ENCODE data around the gene KIF26A.

Gene KIF26A

DNA sequence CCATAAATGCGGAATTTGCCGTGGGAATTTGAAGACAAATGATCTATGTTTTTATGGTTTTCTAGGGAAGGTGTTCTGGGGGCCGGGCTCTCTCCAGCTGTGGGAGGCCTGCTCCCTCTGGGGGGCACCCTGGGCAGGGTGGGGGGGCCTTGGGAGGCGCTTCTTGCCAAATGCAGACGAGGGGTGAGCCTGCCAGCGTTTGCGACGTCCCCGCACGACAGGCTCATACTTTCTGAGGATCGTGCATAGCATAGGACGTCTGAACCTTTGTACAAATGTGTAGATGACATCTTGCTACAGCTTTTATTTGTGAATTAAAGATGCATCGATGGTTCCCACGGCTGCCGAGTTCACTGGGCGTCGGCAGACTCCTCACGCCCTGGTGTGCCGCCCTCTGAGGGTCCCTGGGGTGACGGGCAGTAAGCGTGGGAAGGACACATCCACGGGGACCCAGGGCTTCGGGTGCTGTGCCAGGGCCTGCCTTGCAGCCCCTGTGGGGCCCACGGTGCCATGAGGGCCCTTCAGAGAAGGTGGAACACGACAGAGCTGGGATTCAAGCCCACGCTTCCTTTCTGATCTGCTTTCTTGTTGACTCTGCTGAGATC, 42.3 kb downstream of the KIF26A start:
- TF ChIP-seq, protein P1, sequence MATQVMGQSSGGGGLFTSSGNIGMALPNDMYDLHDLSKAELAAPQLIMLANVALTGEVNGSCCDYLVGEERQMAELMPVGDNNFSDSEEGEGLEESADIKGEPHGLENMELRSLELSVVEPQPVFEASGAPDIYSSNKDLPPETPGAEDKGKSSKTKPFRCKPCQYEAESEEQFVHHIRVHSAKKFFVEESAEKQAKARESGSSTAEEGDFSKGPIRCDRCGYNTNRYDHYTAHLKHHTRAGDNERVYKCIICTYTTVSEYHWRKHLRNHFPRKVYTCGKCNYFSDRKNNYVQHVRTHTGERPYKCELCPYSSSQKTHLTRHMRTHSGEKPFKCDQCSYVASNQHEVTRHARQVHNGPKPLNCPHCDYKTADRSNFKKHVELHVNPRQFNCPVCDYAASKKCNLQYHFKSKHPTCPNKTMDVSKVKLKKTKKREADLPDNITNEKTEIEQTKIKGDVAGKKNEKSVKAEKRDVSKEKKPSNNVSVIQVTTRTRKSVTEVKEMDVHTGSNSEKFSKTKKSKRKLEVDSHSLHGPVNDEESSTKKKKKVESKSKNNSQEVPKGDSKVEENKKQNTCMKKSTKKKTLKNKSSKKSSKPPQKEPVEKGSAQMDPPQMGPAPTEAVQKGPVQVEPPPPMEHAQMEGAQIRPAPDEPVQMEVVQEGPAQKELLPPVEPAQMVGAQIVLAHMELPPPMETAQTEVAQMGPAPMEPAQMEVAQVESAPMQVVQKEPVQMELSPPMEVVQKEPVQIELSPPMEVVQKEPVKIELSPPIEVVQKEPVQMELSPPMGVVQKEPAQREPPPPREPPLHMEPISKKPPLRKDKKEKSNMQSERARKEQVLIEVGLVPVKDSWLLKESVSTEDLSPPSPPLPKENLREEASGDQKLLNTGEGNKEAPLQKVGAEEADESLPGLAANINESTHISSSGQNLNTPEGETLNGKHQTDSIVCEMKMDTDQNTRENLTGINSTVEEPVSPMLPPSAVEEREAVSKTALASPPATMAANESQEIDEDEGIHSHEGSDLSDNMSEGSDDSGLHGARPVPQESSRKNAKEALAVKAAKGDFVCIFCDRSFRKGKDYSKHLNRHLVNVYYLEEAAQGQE (IDR thresholded peaks at IDR 0.05; ENCODE audit: low read depth) = no peak
- no peak for TF ChIP-seq EP300 (IDR thresholded peaks at IDR 0.05; ENCODE audit: borderline replicate concordance)
- TF ChIP-seq, protein P2, sequence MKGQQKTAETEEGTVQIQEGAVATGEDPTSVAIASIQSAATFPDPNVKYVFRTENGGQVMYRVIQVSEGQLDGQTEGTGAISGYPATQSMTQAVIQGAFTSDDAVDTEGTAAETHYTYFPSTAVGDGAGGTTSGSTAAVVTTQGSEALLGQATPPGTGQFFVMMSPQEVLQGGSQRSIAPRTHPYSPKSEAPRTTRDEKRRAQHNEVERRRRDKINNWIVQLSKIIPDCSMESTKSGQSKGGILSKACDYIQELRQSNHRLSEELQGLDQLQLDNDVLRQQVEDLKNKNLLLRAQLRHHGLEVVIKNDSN (IDR thresholded peaks at IDR 0.05) = no peak
- no peak for TF ChIP-seq FOXM1 (IDR thresholded peaks at IDR 0.05; ENCODE audit: borderline replicate concordance, low read depth)
- no peak for TF ChIP-seq YY1 (IDR thresholded peaks at IDR 0.05; ENCODE audit: low read depth)
- no peak for TF ChIP-seq TEAD4 (IDR thresholded peaks at IDR 0.05)
- no peak for TF ChIP-seq RAD21 (IDR thresholded peaks at IDR 0.05; ENCODE audit: low read depth)
- no peak for TF ChIP-seq EGR1 (IDR thresholded peaks at IDR 0.05)
- TF ChIP-seq ZBTB7A (IDR thresholded peaks at IDR 0.05; ENCODE audit: low read depth) = no peak
- no peak for TF ChIP-seq TAF1 (IDR thresholded peaks at IDR 0.05; ENCODE audit: low read depth)
- no peak for TF ChIP-seq NFIC (IDR thresholded peaks at IDR 0.05)
- no peak for TF ChIP-seq CREB1 (IDR thresholded peaks at IDR 0.05; ENCODE audit: low read depth)
- TF ChIP-seq TCF12 (IDR thresholded peaks at IDR 0.05; ENCODE audit: low read depth) = no peak
- TF ChIP-seq, protein P3, sequence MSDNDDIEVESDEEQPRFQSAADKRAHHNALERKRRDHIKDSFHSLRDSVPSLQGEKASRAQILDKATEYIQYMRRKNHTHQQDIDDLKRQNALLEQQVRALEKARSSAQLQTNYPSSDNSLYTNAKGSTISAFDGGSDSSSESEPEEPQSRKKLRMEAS (IDR thresholded peaks at IDR 0.05) = no peak
- TF ChIP-seq CEBPB (IDR thresholded peaks at IDR 0.05) = no peak

DNA sequence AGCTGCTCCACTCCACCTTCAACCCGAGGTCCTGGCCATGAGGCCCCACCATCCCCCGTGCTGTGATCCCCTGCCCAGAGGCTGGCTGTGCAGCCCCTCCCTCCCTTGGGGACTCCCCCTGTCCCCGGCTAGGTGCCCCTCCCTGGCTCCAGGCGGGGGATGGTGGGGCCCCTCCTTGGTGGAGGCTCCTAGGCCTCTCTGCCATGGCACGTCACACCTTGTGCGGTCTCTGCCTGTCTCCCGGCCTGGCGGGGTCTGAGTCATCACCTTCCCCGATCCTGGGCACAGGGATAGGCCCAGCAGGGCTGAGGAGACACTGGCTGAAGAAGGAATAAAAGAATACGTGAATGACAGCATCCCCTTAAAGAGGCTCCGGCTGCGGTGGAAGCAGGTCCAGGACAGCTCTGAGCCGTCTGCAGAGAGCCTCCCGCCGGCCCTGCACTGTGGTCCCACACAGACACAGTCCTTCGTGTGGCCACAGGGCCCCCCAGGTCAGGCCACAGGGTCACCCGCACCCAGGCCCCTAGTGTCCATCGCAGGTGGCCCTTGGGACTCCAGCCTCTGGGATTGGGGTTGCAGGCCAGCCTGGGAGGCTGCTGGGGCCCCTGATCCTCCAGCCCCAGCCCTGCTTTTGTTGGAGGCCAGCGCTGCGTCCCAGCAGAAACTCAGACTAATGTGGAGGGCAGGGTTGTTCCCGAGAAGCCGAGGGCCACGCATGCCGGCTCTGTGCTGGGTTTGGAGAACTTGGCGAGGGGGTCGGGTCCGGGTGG, 43.6 kb downstream of the KIF26A start:
- no peak for TF ChIP-seq RAD21 (IDR thresholded peaks at IDR 0.05; ENCODE audit: low read depth)
- TF ChIP-seq ZBTB7A (IDR thresholded peaks at IDR 0.05; ENCODE audit: low read depth) = no peak
- no peak for TF ChIP-seq YY1 (IDR thresholded peaks at IDR 0.05; ENCODE audit: low read depth)
- TF ChIP-seq NFIC (IDR thresholded peaks at IDR 0.05) = no peak
- no peak for TF ChIP-seq TCF12 (IDR thresholded peaks at IDR 0.05; ENCODE audit: low read depth)
- TF ChIP-seq CREB1 (IDR thresholded peaks at IDR 0.05; ENCODE audit: low read depth) = no peak
- TF ChIP-seq EGR1 (IDR thresholded peaks at IDR 0.05) = no peak
- no peak for TF ChIP-seq TAF1 (IDR thresholded peaks at IDR 0.05; ENCODE audit: low read depth)
- no peak for TF ChIP-seq EP300 (IDR thresholded peaks at IDR 0.05; ENCODE audit: borderline replicate concordance)

DNA sequence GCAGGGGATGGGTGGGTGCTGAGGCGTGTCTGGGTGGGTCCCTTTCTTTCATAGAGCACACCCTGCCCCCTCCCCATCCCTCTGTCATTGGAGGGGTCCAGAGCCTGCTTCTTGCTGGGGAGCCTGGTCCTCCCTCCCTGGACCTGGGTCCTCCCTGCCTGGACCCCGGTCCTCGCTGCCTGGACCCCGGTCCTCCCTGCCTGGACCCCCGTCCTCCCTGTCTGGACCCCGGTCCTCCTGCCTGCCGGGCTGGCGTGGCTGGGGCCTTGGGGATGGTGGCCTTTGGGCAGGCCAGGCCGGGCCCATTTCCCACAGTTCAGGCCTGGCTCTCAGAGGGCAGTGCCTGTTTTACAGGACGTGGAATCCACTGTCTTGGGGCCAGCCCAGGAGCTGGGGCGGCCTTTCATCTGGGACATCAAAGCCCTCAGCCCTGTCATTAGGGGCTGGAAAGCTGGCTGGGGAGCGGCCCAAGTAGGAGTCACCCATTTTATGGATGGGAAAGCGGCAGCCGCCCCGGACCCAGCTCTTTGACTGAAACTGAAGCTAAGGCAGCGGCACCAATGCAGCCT, 44.6 kb downstream of the KIF26A start:
- TF ChIP-seq CEBPB (IDR thresholded peaks at IDR 0.05) (no peak), RAD21 (IDR thresholded peaks at IDR 0.05; ENCODE audit: low read depth) (no peak)

DNA sequence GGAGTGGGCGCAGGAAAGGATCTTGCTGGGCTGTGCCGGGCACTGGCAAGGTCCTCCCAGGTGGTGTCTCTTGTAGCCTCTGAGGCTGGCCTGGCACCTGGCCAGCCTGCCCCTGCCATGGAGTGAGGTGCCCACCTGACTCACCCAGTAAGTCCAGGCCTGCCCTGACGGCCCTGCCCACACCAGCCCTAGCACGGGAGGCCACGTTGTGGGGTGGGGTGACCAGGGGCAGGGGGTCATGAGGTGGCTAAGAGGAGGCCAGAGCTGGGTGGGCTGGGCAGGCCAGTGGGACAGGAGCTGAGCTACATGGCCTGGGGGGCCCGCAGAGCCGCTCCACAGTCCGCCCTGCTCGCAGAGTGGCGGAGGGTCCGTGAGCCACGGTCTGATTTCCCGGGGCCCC, 45.4 kb downstream of the KIF26A start:
- TF ChIP-seq FOXM1 (IDR thresholded peaks at IDR 0.05; ENCODE audit: borderline replicate concordance, low read depth) (no peak), TAF1 (IDR thresholded peaks at IDR 0.05; ENCODE audit: low read depth) (no peak), ZBTB7A (IDR thresholded peaks at IDR 0.05; ENCODE audit: low read depth) (no peak), CEBPB (IDR thresholded peaks at IDR 0.05) (no peak), CREB1 (IDR thresholded peaks at IDR 0.05; ENCODE audit: low read depth) (no peak), TCF12 (IDR thresholded peaks at IDR 0.05; ENCODE audit: low read depth) (no peak)
- TF ChIP-seq, protein P3 (IDR thresholded peaks at IDR 0.05) = no peak

DNA sequence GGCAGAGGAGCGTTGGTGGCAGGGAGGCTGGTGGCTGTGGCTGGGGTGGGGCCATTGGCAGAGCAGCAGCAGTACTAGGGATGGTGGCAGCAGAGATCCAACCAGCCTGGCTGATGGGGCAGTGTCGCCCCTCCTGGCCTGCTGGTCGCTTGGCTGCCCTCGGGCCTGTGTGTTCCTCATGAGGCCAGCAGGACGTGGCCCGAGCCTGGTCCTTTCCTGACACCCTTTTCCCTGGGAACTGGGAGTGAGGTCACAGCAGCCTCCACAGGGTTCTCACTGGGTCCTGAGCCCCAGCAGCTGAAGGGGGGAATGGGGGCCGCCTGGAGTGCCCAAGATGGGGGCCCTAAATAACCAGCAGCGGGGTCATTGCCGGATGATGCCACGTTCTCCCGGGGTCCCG, 46.1 kb downstream of the KIF26A start:
- TF ChIP-seq YY1 (IDR thresholded peaks at IDR 0.05; ENCODE audit: low read depth) (no peak), EGR1 (IDR thresholded peaks at IDR 0.05) (no peak), EP300 (IDR thresholded peaks at IDR 0.05; ENCODE audit: borderline replicate concordance) (no peak), NFIC (IDR thresholded peaks at IDR 0.05) (no peak)
- TF ChIP-seq, protein P1 (IDR thresholded peaks at IDR 0.05; ENCODE audit: low read depth) = no peak
- TF ChIP-seq, protein P2 (IDR thresholded peaks at IDR 0.05) = no peak

All from Ishikawa (cell line).